T-helper 9 cell (primary cell): ENCODE measurements around the gene PSMD6.

ENCODE experiments used
- DNase-seq: peaks from one replicate; pipeline ENCODE4 v3.0.0-alpha.2; 2020

PSMD6 gene

DNA sequence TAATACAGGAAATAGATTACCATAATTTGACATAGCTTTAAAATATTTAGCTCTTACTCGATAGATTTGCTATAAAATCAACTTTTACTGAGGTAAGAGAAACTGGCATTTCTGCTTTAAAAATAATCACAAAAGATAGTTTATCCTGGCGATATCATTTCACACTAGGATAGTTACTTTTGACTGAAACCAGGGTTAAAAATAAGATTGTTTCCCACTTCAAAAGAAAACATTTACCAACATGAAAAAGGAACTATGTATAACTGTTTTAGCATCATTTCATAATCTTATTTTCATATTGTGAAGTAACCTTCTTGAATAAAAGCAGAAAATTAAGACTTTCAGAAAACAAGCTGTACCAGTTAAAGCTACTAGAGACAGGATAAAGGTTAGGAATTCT lies 15.3 kb downstream of the PSMD6 start:
- DNase-seq: no peak

DNA sequence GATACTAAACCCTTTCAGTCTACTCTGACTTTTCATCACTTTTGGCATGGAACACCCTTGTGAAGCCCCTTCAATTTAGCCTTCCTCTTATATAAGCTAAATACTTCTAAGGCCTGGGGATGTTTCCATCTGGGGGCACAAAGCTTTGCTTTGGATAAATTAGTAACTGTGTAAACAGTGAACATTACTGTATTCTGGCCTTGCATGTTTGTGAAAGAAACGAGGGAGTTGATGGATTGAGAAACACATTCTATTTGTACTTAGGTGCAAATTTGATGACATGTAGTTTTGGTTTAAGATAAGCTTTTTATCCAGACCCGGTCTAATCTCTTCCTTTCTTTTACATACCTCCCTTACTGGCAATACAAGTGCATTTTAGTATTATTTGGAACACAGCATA lies 19.7 kb downstream of the PSMD6 start:
- no peak for DNase-seq

DNA sequence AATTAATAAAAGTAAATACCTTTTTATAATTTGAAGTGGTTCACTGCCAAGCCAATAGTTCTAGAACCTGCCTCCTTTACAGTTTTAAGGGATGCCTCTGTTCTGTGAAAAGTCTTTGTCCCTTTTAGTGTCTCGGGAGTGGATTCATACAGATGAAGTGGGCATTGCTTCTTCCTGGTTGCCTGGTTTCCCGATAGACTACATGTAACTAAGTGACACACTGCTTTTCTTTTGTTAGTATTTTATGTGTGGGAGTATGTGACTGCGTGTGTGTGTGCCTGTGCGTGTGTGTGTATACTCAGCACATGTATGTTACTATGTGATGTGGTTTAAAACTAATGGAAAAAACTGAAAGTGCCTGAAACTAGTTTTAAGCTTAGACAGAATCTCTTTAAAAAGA lies 21.1 kb downstream of the PSMD6 start:
- no peak for DNase-seq

DNA sequence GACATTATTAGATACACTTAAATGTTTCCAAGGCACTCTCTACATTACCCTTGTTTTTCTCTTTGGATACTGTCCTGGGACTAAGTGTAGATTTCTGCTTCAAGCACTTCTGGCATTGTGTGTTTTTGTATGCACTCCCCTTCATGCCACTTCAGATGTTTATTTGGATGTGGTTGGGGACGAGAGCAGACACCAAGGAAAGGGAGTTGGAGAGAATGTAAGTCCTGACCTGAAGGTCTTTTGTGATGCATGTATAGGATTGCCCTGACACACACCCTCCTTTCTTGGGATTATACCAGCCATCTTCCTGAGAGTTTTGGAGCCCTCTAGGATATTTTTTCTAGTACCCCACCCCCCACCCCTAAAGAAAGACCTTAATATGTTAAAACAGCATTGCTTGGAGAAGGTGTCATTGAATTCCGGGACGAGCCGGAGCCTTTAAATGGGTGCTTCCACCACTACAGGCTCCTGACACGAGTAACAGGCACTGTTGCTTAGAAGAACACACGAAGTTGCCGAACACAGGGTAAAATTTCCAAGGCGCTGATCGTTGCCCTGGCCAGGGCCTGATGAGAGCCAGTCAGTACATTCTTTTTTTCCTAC lies 22.7 kb downstream of the PSMD6 start:
- DNase-seq: no peak

- DNase-seq: no peak
These were observed 24.2 kb downstream of the PSMD6 start for GRCh38 chr3:63998852-63999754.

- no peak for DNase-seq
These were observed 28.2 kb downstream of the PSMD6 start for GRCh38 chr3:63995086-63995485.

DNA sequence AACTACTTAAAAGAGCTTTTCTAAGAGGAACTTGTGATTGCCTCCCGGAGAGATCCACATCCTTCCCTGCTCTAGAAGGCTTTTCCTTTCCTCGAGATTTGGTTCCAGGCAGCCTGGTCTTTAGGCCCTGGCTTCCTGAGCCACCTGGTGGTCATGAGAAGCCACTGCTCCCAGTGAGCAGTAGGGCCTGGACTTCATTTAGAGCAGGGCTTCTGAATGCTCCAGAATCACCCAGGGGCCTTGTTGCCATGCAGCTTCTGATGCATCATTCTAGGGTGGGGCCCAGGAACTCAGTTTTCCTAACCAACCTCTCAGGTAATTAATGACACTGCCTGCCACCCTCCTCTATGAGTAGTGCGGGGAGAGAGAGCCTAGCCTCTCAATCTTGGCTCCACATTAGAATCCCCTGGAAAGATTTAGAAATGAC lies 29.6 kb downstream of the PSMD6 start:
- peak; percentile 28 for DNase-seq

DNA sequence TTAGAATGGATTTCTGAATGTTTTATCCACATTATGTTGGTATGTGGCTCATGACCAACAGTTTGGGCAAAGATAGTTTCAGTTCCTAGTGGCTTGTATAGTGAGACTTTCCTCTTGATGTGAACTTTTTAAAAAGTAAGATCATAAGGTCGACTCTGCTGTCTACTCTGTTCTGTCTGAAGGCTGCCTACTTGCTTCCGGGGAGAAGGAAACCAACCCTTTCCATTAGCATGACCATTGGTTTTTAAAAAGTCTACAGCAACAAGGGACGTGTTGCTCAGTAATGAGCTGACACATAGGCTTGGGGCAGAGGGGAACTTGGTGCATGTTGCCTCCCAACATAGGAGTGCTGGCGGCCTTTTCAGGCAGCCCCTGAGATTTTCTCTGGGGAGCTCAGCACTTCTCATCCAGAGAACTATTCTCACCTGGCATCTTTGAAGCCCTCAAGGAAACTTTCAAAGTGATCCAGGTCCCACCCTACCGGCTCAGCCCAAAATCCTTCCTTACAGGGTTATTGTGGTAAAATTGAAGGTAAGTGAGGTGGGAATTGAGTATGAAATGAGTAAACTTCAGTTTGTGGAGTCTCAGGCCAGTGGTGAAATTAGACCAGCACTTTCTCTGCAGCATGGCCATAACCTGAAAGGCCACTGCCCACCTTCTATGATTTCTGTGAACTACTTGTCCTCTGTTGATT lies 30.6 kb downstream of the PSMD6 start:
- no peak for DNase-seq

GRCh38 chr3:63991666-63992065 lies 31.6 kb downstream of the PSMD6 start:
- no peak for DNase-seq

DNA sequence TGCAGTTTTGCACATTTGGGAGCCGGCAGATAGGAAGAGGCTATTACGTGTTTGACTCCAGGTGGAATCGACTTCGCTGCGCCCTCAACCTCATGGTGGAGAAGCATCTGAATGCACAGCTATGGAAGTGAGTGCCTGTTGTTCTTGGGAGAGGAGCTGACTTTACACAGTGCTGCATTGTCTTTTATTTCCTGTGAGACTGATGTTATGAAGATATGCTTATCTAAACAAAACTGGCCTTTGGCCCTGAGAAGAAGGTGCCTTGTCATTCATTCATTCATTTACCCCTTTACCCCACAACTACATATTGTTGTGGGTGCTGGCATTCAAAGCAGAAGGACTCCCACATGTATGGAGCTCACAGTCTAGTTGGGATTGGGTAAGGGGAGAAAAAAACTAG lies 32.6 kb downstream of the PSMD6 start:
- no peak for DNase-seq

DNA sequence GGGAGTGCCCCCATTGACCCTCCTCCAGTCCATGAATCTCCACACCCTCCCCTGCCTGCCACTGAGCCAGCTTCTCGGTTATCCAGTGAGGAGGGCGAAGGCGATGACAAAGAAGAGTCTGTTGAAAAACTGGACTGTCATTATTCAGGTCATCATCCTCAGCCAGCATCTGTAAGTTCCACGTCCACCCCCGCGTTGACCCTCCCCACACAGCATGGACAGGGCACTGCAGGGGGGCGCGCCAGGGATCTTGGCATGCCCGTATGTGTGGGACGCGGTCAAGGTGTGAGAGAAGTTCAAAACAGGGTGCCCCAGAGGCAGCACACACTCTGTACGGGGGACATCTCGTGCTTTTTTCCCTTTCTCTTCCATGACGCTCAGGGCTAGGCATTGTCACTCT lies 33.1 kb downstream of the PSMD6 start:
- DNase-seq: no peak

DNA sequence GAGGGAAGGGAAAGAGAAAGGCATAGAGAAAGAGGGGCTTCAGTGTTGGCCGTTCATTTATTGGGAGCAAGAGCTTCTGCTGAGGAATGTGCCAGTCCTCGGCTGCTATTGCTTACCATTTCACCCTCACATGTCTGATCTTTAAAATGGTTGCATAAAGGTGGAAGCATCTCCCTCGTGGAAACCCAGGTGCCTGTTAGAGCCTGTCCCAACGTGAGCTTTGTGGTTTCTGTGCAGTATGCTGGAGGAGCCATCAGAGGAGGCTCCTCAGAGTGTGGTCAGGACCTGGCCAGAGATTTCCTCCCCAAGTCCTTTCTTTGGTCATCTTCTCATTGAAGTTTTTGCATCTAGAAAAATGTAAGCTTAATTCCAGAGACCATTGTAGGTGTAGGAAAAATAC lies 34.4 kb downstream of the PSMD6 start:
- DNase-seq: no peak

GRCh38 chr3:63986831-63987230 lies 36.5 kb downstream of the PSMD6 start:
- DNase-seq: no peak

GRCh38 chr3:63986146-63986545 lies 37.1 kb downstream of the PSMD6 start:
- no peak for DNase-seq

- no peak for DNase-seq
These were observed 38.9 kb downstream of the PSMD6 start for GRCh38 chr3:63984391-63984790.

- no peak for DNase-seq
These were observed 41.3 kb downstream of the PSMD6 start for GRCh38 chr3:63981980-63982379.

GRCh38 chr3:63980830-63981498 lies 42.3 kb downstream of the PSMD6 start:
- DNase-seq: no peak

DNA sequence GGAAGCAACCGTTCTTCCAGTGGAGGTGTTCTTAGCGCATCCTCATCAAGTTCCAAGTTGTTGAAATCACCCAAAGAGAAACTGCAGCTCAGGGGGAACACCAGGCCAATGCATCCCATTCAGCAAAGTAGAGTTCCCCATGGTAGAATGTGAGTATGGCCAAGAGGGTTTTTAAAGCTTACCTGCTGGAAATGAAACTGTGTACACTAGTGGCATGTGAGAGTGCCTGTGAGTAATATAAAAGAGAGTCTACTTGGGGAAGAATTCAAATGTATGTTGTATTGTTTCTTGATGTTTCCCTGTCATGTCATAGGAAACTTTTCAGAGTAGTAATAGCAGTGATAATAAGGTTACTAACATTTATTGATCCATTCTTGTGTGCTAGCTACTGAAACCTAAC lies 43.3 kb downstream of the PSMD6 start:
- no peak for DNase-seq

- DNase-seq: no peak
These were observed 44.0 kb downstream of the PSMD6 start for GRCh38 chr3:63979093-63979885.

GRCh38 chr3:63977893-63978292 lies 45.4 kb downstream of the PSMD6 start:
- no peak for DNase-seq

DNA sequence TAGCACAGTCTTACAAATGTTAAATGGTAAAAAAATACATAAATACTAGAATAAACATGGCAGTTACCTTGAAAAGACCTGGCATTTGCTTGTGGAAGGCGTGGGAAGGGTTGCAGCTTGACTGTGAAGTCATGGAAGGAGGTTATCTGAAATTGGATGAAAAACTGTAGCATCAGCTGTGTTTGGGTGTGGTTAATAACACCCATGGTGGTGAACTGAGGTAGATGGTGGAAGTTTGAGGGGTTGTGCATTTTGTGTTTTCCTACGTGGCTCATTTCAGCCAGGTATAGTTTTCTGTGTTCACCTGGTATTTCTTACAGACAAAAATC lies 46.5 kb downstream of the PSMD6 start:
- no peak for DNase-seq

GRCh38 chr3:63976161-63976871 lies 47.0 kb downstream of the PSMD6 start:
- no peak for DNase-seq
